NCI-H82 treated with DMSO at 0.1 percent for 48 hours (cell line): ENCODE measurements around the gene BBLN.

Experiments used
- DNase-seq: peaks from one replicate; lab custom pipeline; 2025; ENCODE audit not compliant: unreplicated experiment; lab: John Stamatoyannopoulos, UW

Gene BBLN

GRCh38 chr9:128144239-128145181, 15.6 kb upstream of the BBLN start:
- DNase-seq, result no peak

GRCh38 chr9:128145536-128145935, 14.5 kb upstream of the BBLN start:
- no peak for DNase-seq

GRCh38 chr9:128145951-128146351, 14.1 kb upstream of the BBLN start:
- no peak for DNase-seq

- DNase-seq, result no peak
Observed at GRCh38 chr9:128146591-128147120, 13.4 kb upstream of the BBLN start.

- DNase-seq, result no peak
Observed at GRCh38 chr9:128148509-128149000, 11.5 kb upstream of the BBLN start.

- DNase-seq, result no peak
Observed at GRCh38 chr9:128149001-128149701, 10.9 kb upstream of the BBLN start, which contains the start of gene LCN2. TSS of gene LCN2 (plus strand) at chr9:128149453. CDS start at chr9:128149526, 73 bp downstream.

GRCh38 chr9:128149951-128150593, 10.0 kb upstream of the BBLN start:
- DNase-seq, result no peak

- no peak for DNase-seq
Observed at GRCh38 chr9:128150594-128151308, 9.3 kb upstream of the BBLN start.

- DNase-seq, result no peak
Observed at GRCh38 chr9:128151309-128152132, 8.5 kb upstream of the BBLN start.

GRCh38 chr9:128152133-128153059, 7.7 kb upstream of the BBLN start:
- no peak for DNase-seq

- no peak for DNase-seq
Observed at GRCh38 chr9:128153060-128153946, 6.8 kb upstream of the BBLN start.

GRCh38 chr9:128153947-128154695, 5.9 kb upstream of the BBLN start:
- DNase-seq, result no peak

- no peak for DNase-seq
Observed at GRCh38 chr9:128155736-128156500, 4.1 kb upstream of the BBLN start.

- DNase-seq, result no peak
Observed at GRCh38 chr9:128159522-128159783, 612 bp upstream of the BBLN start.

GRCh38 chr9:128160603-128160987, 530 bp downstream of the BBLN start:
- no peak for DNase-seq

GRCh38 chr9:128161215-128161902, 1.3 kb downstream of the BBLN start:
- no peak for DNase-seq
